ENCODE data around the gene RXRA. TPM values are rescaled to one million over a fixed set of nuclear protein-coding genes. Genes with fewer than 3 reads are reported as not detected.

Gene RXRA
- polyA plus RNA-seq, 1 donor from 2014 or later: 2.7 TPM

- H3F3A ChIP-seq (ENCODE audit: insufficient read depth, low read length, poor library complexity, severe bottlenecking): no peaks in the 10 kb centered on the region
- no peaks in the 10 kb centered on the region for H3K27me3 ChIP-seq (ENCODE audit: insufficient read depth, low read depth, low read length)
- no peak for TF ChIP-seq TAF1 (IDR thresholded peaks at IDR 0.05; ENCODE audit: low read depth)
- TF ChIP-seq RAD21 (conservative IDR thresholded peaks at IDR 0.05): no peak
- TF ChIP-seq, protein P1, sequence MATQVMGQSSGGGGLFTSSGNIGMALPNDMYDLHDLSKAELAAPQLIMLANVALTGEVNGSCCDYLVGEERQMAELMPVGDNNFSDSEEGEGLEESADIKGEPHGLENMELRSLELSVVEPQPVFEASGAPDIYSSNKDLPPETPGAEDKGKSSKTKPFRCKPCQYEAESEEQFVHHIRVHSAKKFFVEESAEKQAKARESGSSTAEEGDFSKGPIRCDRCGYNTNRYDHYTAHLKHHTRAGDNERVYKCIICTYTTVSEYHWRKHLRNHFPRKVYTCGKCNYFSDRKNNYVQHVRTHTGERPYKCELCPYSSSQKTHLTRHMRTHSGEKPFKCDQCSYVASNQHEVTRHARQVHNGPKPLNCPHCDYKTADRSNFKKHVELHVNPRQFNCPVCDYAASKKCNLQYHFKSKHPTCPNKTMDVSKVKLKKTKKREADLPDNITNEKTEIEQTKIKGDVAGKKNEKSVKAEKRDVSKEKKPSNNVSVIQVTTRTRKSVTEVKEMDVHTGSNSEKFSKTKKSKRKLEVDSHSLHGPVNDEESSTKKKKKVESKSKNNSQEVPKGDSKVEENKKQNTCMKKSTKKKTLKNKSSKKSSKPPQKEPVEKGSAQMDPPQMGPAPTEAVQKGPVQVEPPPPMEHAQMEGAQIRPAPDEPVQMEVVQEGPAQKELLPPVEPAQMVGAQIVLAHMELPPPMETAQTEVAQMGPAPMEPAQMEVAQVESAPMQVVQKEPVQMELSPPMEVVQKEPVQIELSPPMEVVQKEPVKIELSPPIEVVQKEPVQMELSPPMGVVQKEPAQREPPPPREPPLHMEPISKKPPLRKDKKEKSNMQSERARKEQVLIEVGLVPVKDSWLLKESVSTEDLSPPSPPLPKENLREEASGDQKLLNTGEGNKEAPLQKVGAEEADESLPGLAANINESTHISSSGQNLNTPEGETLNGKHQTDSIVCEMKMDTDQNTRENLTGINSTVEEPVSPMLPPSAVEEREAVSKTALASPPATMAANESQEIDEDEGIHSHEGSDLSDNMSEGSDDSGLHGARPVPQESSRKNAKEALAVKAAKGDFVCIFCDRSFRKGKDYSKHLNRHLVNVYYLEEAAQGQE (IDR thresholded peaks at IDR 0.05; ENCODE audit: borderline replicate concordance): no peak
- no peak for TF ChIP-seq POLR2AphosphoS5 (IDR thresholded peaks at IDR 0.05)
- TF ChIP-seq SMC3 (conservative IDR thresholded peaks at IDR 0.05; ENCODE audit: poor library complexity): no peak
- TF ChIP-seq, protein P2, sequence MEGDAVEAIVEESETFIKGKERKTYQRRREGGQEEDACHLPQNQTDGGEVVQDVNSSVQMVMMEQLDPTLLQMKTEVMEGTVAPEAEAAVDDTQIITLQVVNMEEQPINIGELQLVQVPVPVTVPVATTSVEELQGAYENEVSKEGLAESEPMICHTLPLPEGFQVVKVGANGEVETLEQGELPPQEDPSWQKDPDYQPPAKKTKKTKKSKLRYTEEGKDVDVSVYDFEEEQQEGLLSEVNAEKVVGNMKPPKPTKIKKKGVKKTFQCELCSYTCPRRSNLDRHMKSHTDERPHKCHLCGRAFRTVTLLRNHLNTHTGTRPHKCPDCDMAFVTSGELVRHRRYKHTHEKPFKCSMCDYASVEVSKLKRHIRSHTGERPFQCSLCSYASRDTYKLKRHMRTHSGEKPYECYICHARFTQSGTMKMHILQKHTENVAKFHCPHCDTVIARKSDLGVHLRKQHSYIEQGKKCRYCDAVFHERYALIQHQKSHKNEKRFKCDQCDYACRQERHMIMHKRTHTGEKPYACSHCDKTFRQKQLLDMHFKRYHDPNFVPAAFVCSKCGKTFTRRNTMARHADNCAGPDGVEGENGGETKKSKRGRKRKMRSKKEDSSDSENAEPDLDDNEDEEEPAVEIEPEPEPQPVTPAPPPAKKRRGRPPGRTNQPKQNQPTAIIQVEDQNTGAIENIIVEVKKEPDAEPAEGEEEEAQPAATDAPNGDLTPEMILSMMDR (IDR thresholded peaks at IDR 0.05; ENCODE audit: poor library complexity, severe bottlenecking): no peak
- no peak for TF ChIP-seq EP300 (conservative IDR thresholded peaks at IDR 0.05; ENCODE audit: poor library complexity, severe bottlenecking)
- no peak for TF ChIP-seq EZH2 (IDR thresholded peaks at IDR 0.05; ENCODE audit: borderline replicate concordance, insufficient read depth, low read length, poor library complexity, severe bottlenecking)
- TF ChIP-seq MXI1 (conservative IDR thresholded peaks at IDR 0.05; ENCODE audit: poor library complexity, severe bottlenecking): no peak
- H3K9me2 ChIP-seq (ENCODE audit: insufficient read depth, low read length): no peaks in the 10 kb centered on the region
- no peaks in the 10 kb centered on the region for H3K79me2 ChIP-seq (replicated peaks; ENCODE audit: insufficient read depth, low read length)
- H3K9me3 ChIP-seq (ENCODE audit: low read length): no peaks in the 10 kb centered on the region
- H3K9ac ChIP-seq (ENCODE audit: low read length): no peak overlapping the region
- H3K27ac ChIP-seq (ENCODE audit: low read length): no peak overlapping the region
- no peak overlapping the region for H3K4me2 ChIP-seq (ENCODE audit: low read length)
- no peak overlapping the region for H3K4me3 ChIP-seq (ENCODE audit: low read length)
- no peak overlapping the region for H2AFZ ChIP-seq (ENCODE audit: low read depth, low read length)
- no peaks in the 10 kb centered on the region for H3K36me3 ChIP-seq (ENCODE audit: insufficient read depth, low read length)
- no peaks in the 10 kb centered on the region for H4K20me1 ChIP-seq (ENCODE audit: insufficient read depth)
These were observed 34.0 kb upstream of the RXRA start for GRCh38 chr9:134291961-134292871.

DNA sequence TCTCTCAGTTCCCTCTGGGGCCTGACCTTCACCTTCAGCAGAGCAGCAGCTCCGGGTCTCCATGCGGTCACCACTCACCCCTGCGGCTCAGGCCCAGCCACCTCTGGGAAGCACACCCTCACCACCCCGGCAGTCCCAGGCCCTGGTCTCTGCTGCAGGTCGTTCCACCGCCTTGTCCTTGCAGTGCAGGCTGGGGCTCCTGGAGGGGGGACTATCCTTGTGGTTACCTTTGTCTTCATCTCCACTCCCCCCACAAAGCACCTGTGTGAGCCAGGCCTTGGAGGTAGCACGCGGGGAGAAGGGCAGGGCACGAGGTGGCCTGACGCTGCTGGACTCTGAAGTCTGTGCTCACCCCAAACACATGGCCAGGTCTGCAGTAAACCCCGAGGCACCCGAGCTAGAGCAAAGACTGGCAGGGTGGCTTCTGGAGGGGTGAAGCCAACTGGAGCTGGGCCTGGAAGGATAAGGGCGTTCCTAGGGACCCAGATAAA lies 33.2 kb upstream of the RXRA start:
- TF ChIP-seq, protein P1 (IDR thresholded peaks at IDR 0.05; ENCODE audit: borderline replicate concordance): no peak
- TF ChIP-seq EZH2 (IDR thresholded peaks at IDR 0.05; ENCODE audit: borderline replicate concordance, insufficient read depth, low read length, poor library complexity, severe bottlenecking) (no peak), RAD21 (conservative IDR thresholded peaks at IDR 0.05) (no peak), POLR2AphosphoS5 (IDR thresholded peaks at IDR 0.05) (no peak), EP300 (conservative IDR thresholded peaks at IDR 0.05; ENCODE audit: poor library complexity, severe bottlenecking) (no peak), MXI1 (conservative IDR thresholded peaks at IDR 0.05; ENCODE audit: poor library complexity, severe bottlenecking) (no peak), SMC3 (conservative IDR thresholded peaks at IDR 0.05; ENCODE audit: poor library complexity) (no peak), TAF1 (IDR thresholded peaks at IDR 0.05; ENCODE audit: low read depth) (no peak)
- TF ChIP-seq, protein P2 (IDR thresholded peaks at IDR 0.05; ENCODE audit: poor library complexity, severe bottlenecking): no peak
- Histone ChIP-seq H3K4me2 (ENCODE audit: low read length) (no peak overlapping the region), H3K9me2 (ENCODE audit: insufficient read depth, low read length) (no peaks in the 10 kb centered on the region), H3K27me3 (ENCODE audit: insufficient read depth, low read depth, low read length) (no peaks in the 10 kb centered on the region), H3K36me3 (ENCODE audit: insufficient read depth, low read length) (no peaks in the 10 kb centered on the region), H3K79me2 (replicated peaks; ENCODE audit: insufficient read depth, low read length) (no peaks in the 10 kb centered on the region), H3K27ac (ENCODE audit: low read length) (no peak overlapping the region), H3K9ac (ENCODE audit: low read length) (no peak overlapping the region), H3F3A (ENCODE audit: insufficient read depth, low read length, poor library complexity, severe bottlenecking) (no peaks in the 10 kb centered on the region), H3K4me3 (ENCODE audit: low read length) (no peak overlapping the region), H4K20me1 (ENCODE audit: insufficient read depth) (no peaks in the 10 kb centered on the region), H2AFZ (ENCODE audit: low read depth, low read length) (no peak overlapping the region), H3K9me3 (ENCODE audit: low read length) (no peaks in the 10 kb centered on the region)
